Mesendoderm (in vitro differentiated cells): ENCODE data around the gene NOL12.

ENCODE experiments used
- DNase-seq: peaks from one replicate; pipeline ENCODE4 v3.0.0; 2013
- H2AK5ac ChIP-seq: 2 replicates; pipeline ENCODE4 v1.6.1; 2013; ENCODE audit warnings: low read length, inconsistent platforms
- H2BK120ac ChIP-seq: 2 replicates; pipeline ENCODE4 v1.6.1; 2013; ENCODE audit warnings: low read depth, mild to moderate bottlenecking, low read length, moderate library complexity, mixed read lengths
- H2BK15ac ChIP-seq: replicated peaks from 2 replicates; pipeline ENCODE4 v1.6.1; 2013; ENCODE audit warnings: low read depth, mild to moderate bottlenecking, moderate library complexity
- H2BK5ac ChIP-seq: 2 replicates; pipeline ENCODE4 v1.6.1; 2013; ENCODE audit warnings: low read length, inconsistent platforms
- H3K18ac ChIP-seq: 2 replicates; pipeline ENCODE4 v1.6.1; 2013; ENCODE audit warnings: mild to moderate bottlenecking, low read length, mixed read lengths
- H3K23ac ChIP-seq: one replicate; pipeline ENCODE4 v1.6.1; 2013; ENCODE audit warnings: low read length
- H3K27ac ChIP-seq: 2 replicates; pipeline ENCODE4 v1.5.1; 2013; ENCODE audit warnings: low read depth, mild to moderate bottlenecking, inconsistent platforms, low read length, moderate library complexity
- H3K27me3 ChIP-seq: 2 replicates; pipeline ENCODE4 v1.6.1; 2013; ENCODE audit warnings: low read length, control low read depth, mild to moderate bottlenecking, inconsistent platforms; ENCODE audit not compliant: insufficient read depth, poor library complexity
- H3K36me3 ChIP-seq: 2 replicates; pipeline ENCODE4 v1.6.1; 2013; ENCODE audit warnings: low read length, inconsistent platforms; ENCODE audit not compliant: control insufficient read depth, insufficient read depth
- H3K4ac ChIP-seq: one replicate; pipeline ENCODE4 v1.6.1; 2013; ENCODE audit warnings: low read depth, mild to moderate bottlenecking, low read length, moderate library complexity
- H3K4me1 ChIP-seq: 2 replicates; pipeline ENCODE4 v1.6.1; 2013; ENCODE audit warnings: low read depth, low read length, inconsistent platforms; ENCODE audit not compliant: control insufficient read depth
- H3K4me2 ChIP-seq: 2 replicates; pipeline ENCODE4 v1.6.1; 2013; ENCODE audit warnings: low read length
- H3K4me3 ChIP-seq: 2 replicates; pipeline ENCODE4 v1.5.1; 2013; ENCODE audit warnings: mild to moderate bottlenecking, low read length
- H3K56ac ChIP-seq: one replicate; pipeline ENCODE4 v1.6.1; 2013; ENCODE audit warnings: low read length
- H3K79me1 ChIP-seq: 2 replicates; pipeline ENCODE4 v1.6.1; 2013; ENCODE audit warnings: low read length, inconsistent platforms
- H3K79me2 ChIP-seq: 2 replicates; pipeline ENCODE4 v1.6.1; 2013; ENCODE audit warnings: mild to moderate bottlenecking, low read length; ENCODE audit not compliant: control insufficient read depth, insufficient read depth
- H3K9ac ChIP-seq: 2 replicates; pipeline ENCODE4 v1.6.1; 2013; ENCODE audit warnings: low read length, inconsistent platforms
- H4K5ac ChIP-seq: one replicate; pipeline ENCODE4 v1.6.1; 2013; ENCODE audit warnings: low read length
- H4K8ac ChIP-seq: one replicate; pipeline ENCODE4 v1.6.1; 2013; ENCODE audit warnings: low read depth, mild to moderate bottlenecking, control low read depth, low read length, moderate library complexity
- WGBS: extraction: QIAGEN DNeasy Blood & Tissue Kit; methylation state at CpG from one replicate; pipeline ENCODE4 v1.1.7; 2013; ENCODE audit warnings: low lambda C conversion rate, missing lambda C conversion rate; ENCODE audit not compliant: insufficient coverage; ENCODE audit errors: extremely low coverage; 5-methylcytosine and 5-hydroxymethylcytosine counted together

The NOL12 gene

GRCh38 chr22:37709445-37709765 is 23.3 kb downstream of the NOL12 start:
- Histone ChIP-seq H3K4me1 (no peaks in the 10 kb centered on the region), H4K8ac (no peak overlapping the region), H3K9ac (no peak overlapping the region), H2BK120ac (no peak overlapping the region), H3K23ac (no peak overlapping the region), H3K27me3 (no peaks in the 10 kb centered on the region), H3K27ac (no peak overlapping the region), H3K79me1 (no peaks in the 10 kb centered on the region), H3K18ac (no peak overlapping the region), H2BK15ac (no peak overlapping the region), H3K4me3 (no peak overlapping the region), H3K4me2 (no peak overlapping the region), H2AK5ac (no peak overlapping the region), H3K79me2 (no peaks in the 10 kb centered on the region), H3K36me3 (peaks cover 4% of the 10 kb centered on the region), H3K4ac (no peak overlapping the region), H2BK5ac (no peak overlapping the region), H3K56ac (no peak overlapping the region), H4K5ac (no peak overlapping the region)
- DNase-seq: no peak
- no CpG with 5 or more reads among the region's 15 CpGs for whole genome bisulfite sequencing

GRCh38 chr22:37710675-37711074 is 24.5 kb downstream of the NOL12 start:
- H3K27me3 ChIP-seq: no peaks in the 10 kb centered on the region
- H2AK5ac ChIP-seq: no peak overlapping the region
- no peak overlapping the region for H3K27ac ChIP-seq
- H3K9ac ChIP-seq: no peak overlapping the region
- H2BK120ac ChIP-seq: no peak overlapping the region
- H3K36me3 ChIP-seq: peaks cover 4% of the 10 kb centered on the region
- H4K8ac ChIP-seq: no peak overlapping the region
- no peaks in the 10 kb centered on the region for H3K79me2 ChIP-seq
- H4K5ac ChIP-seq: no peak overlapping the region
- H3K23ac ChIP-seq: no peak overlapping the region
- H3K79me1 ChIP-seq: no peaks in the 10 kb centered on the region
- H3K4me3 ChIP-seq: no peak overlapping the region
- no peaks in the 10 kb centered on the region for H3K4me1 ChIP-seq
- no peak overlapping the region for H3K18ac ChIP-seq
- no CpG with 5 or more reads among the region's 3 CpGs for WGBS
- H3K4ac ChIP-seq: no peak overlapping the region
- H2BK15ac ChIP-seq: no peak overlapping the region
- no peak overlapping the region for H3K56ac ChIP-seq
- H3K4me2 ChIP-seq: no peak overlapping the region
- DNase-seq: no peak
- no peak overlapping the region for H2BK5ac ChIP-seq

- no peak overlapping the region for H2AK5ac ChIP-seq
- no peak overlapping the region for H4K5ac ChIP-seq
- H3K4me2 ChIP-seq: no peak overlapping the region
- no peak overlapping the region for H2BK15ac ChIP-seq
- no peak overlapping the region for H3K9ac ChIP-seq
- no peak overlapping the region for H3K4me3 ChIP-seq
- no peak overlapping the region for H2BK120ac ChIP-seq
- DNase-seq: no peak
- WGBS: no CpG with 5 or more reads among the region's 10 CpGs
- H3K23ac ChIP-seq: no peak overlapping the region
- no peaks in the 10 kb centered on the region for H3K27me3 ChIP-seq
- H4K8ac ChIP-seq: no peak overlapping the region
- H3K4ac ChIP-seq: no peak overlapping the region
- no peak overlapping the region for H3K18ac ChIP-seq
- H3K56ac ChIP-seq: no peak overlapping the region
- H3K79me1 ChIP-seq: no peaks in the 10 kb centered on the region
- no peaks in the 10 kb centered on the region for H3K79me2 ChIP-seq
- H3K36me3 ChIP-seq: peaks cover 4% of the 10 kb centered on the region
- H2BK5ac ChIP-seq: no peak overlapping the region
- no peaks in the 10 kb centered on the region for H3K4me1 ChIP-seq
- H3K27ac ChIP-seq: no peak overlapping the region
Measured at GRCh38 chr22:37711490-37711889, 25.3 kb downstream of the NOL12 start.

- no peak overlapping the region for H2AK5ac ChIP-seq
- H4K5ac ChIP-seq: no peak overlapping the region
- H3K79me2 ChIP-seq: no peaks in the 10 kb centered on the region
- no peak overlapping the region for H4K8ac ChIP-seq
- H2BK5ac ChIP-seq: no peak overlapping the region
- H3K9ac ChIP-seq: no peak overlapping the region
- WGBS: no CpG with 5 or more reads among the region's 7 CpGs
- H3K27ac ChIP-seq: no peak overlapping the region
- H3K27me3 ChIP-seq: no peaks in the 10 kb centered on the region
- H3K4me2 ChIP-seq: no peak overlapping the region
- H3K18ac ChIP-seq: no peak overlapping the region
- no peak overlapping the region for H3K4ac ChIP-seq
- no peak overlapping the region for H3K56ac ChIP-seq
- no peak overlapping the region for H3K4me3 ChIP-seq
- peaks cover 5% of the 10 kb centered on the region for H3K36me3 ChIP-seq
- H3K79me1 ChIP-seq: no peaks in the 10 kb centered on the region
- no peak overlapping the region for H2BK120ac ChIP-seq
- H2BK15ac ChIP-seq: no peak overlapping the region
- H3K23ac ChIP-seq: no peak overlapping the region
- no peak for DNase-seq
- no peaks in the 10 kb centered on the region for H3K4me1 ChIP-seq
Measured at GRCh38 chr22:37713761-37714160, 27.6 kb downstream of the NOL12 start.

- Histone ChIP-seq H3K79me2 (no peaks in the 10 kb centered on the region), H3K27ac (no peak overlapping the region), H2BK15ac (no peak overlapping the region), H4K8ac (no peak overlapping the region), H3K79me1 (no peaks in the 10 kb centered on the region), H3K23ac (no peak overlapping the region), H4K5ac (no peak overlapping the region), H2BK5ac (no peak overlapping the region), H3K4ac (no peak overlapping the region), H3K27me3 (no peaks in the 10 kb centered on the region), H3K4me1 (no peaks in the 10 kb centered on the region), H3K18ac (no peak overlapping the region), H3K4me2 (no peak overlapping the region), H2AK5ac (no peak overlapping the region), H2BK120ac (no peak overlapping the region), H3K9ac (no peak overlapping the region), H3K4me3 (no peak overlapping the region), H3K56ac (no peak overlapping the region), H3K36me3 (peaks cover 5% of the 10 kb centered on the region)
- no peak for DNase-seq
- no CpG with 5 or more reads among the region's 2 CpGs for WGBS
Measured at GRCh38 chr22:37714634-37715033, 28.5 kb downstream of the NOL12 start.

GRCh38 chr22:37715760-37716159 is 29.6 kb downstream of the NOL12 start:
- H3K36me3 ChIP-seq: peaks cover 3% of the 10 kb centered on the region
- no peak overlapping the region for H3K4me2 ChIP-seq
- no peak overlapping the region for H2BK5ac ChIP-seq
- H3K23ac ChIP-seq: no peak overlapping the region
- no peak overlapping the region for H3K4me3 ChIP-seq
- no peaks in the 10 kb centered on the region for H3K27me3 ChIP-seq
- no peak overlapping the region for H2BK120ac ChIP-seq
- no peaks in the 10 kb centered on the region for H3K79me1 ChIP-seq
- WGBS: no CpG with 5 or more reads among the region's 7 CpGs
- DNase-seq: no peak
- no peak overlapping the region for H4K5ac ChIP-seq
- no peak overlapping the region for H2BK15ac ChIP-seq
- H4K8ac ChIP-seq: no peak overlapping the region
- H3K18ac ChIP-seq: no peak overlapping the region
- no peaks in the 10 kb centered on the region for H3K4me1 ChIP-seq
- H2AK5ac ChIP-seq: no peak overlapping the region
- no peak overlapping the region for H3K9ac ChIP-seq
- no peak overlapping the region for H3K4ac ChIP-seq
- no peak overlapping the region for H3K56ac ChIP-seq
- no peak overlapping the region for H3K27ac ChIP-seq
- H3K79me2 ChIP-seq: no peaks in the 10 kb centered on the region
